Measurements from ENCODE around the gene MMP24.
"Not testable (repeated sequence)": the region's sequence is repeated elsewhere in the genome, so short reads cannot be mapped to it uniquely, and the experiment has no call there.

MMP24 gene

DNA sequence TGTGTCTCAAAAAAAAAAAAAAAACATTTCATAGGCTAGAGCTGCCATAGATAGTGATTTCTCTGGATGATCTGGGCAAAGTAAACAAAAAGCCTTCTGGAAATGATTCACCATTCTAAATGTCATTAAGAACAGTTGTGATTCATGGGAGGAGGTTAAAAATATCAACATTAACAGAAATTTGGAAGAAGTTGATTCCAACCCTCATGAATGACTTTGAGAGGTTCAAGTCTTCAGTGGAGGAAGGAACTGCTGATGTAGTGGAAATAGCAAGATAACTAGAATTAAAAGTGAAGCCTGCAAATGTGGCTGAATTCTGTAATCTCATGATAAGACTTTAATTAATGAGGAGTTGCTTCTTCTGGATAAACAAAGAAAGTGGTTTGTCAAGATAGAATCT, 26.8 kb upstream of the MMP24 start:
- Histone ChIP-seq H3K4me1 (ENCODE audit: control insufficient read depth in 1 of 2, insufficient read depth in 2 of 2, low read length in 2 of 2) (no peaks in the 10 kb centered on the region), H3K14ac (ENCODE audit: low read length) (no peak overlapping the region), H3K18ac (ENCODE audit: low read length) (no peak overlapping the region), H3K4me2 (ENCODE audit: low read length) (no peak overlapping the region), H3K79me1 (ENCODE audit: low read length) (no peaks in the 10 kb centered on the region), H3K36me3 (ENCODE audit: control insufficient read depth in 1 of 2, insufficient read depth in 2 of 2, low read length in 2 of 2) (peaks cover 0 to 4% of the 10 kb centered on the region in 2 experiments), H3K79me2 (ENCODE audit: control insufficient read depth, insufficient read depth, low read length, poor library complexity) (no peaks in the 10 kb centered on the region), H2AFZ (ENCODE audit: insufficient read depth, low read length, poor library complexity) (no peak overlapping the region), H3K27ac (ENCODE audit: low read depth, low read length) (no peak overlapping the region), H2BK12ac (ENCODE audit: low read length) (no peak overlapping the region), H3K27me3 (ENCODE audit: insufficient read depth, low read length) (no peaks in the 10 kb centered on the region), H4K8ac (ENCODE audit: low read depth, low read length) (no peak overlapping the region), H2BK5ac (ENCODE audit: low read depth, low read length, poor library complexity) (no peak overlapping the region), H3K23ac (ENCODE audit: low read length) (no peak overlapping the region), H3K9me3 (ENCODE audit: insufficient read depth, low read depth, low read length) (peaks cover 3% of the 10 kb centered on the region), H2BK120ac (ENCODE audit: insufficient read depth, low read length, poor library complexity) (no peak overlapping the region), H3K4me3 (ENCODE audit: low read depth, low read length) (no peak overlapping the region), H2AK5ac (ENCODE audit: low read length) (no peak overlapping the region), H4K12ac (ENCODE audit: low read depth, low read length) (no peak overlapping the region), H3K4ac (ENCODE audit: low read depth, low read length) (no peak overlapping the region), H4K91ac (ENCODE audit: low read depth, low read length) (no peak overlapping the region), H3K9ac (ENCODE audit: low read length) (no peak overlapping the region)
- no peak for DNase-seq

DNA sequence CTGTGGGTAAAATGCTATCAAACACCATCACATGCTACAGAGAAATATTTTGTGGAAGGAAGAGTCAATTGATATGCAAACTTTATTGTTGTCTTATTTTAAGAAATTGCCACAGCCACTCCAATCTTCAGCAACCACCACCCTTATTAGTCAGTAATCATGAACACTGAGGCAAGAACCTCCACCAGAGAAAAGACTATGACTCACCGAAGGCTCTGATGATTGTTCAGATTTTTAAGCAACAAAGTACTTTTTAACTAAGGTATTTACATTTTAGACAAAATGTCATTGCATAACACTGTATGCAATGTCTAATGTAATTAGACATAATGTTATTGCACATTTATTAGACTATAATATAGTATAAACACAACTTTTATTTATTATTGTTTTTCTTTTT, 26.2 kb upstream of the MMP24 start:
- Histone ChIP-seq H2AFZ (ENCODE audit: insufficient read depth, low read length, poor library complexity) (no peak overlapping the region), H3K14ac (ENCODE audit: low read length) (no peak overlapping the region), H2AK5ac (ENCODE audit: low read length) (no peak overlapping the region)

DNA sequence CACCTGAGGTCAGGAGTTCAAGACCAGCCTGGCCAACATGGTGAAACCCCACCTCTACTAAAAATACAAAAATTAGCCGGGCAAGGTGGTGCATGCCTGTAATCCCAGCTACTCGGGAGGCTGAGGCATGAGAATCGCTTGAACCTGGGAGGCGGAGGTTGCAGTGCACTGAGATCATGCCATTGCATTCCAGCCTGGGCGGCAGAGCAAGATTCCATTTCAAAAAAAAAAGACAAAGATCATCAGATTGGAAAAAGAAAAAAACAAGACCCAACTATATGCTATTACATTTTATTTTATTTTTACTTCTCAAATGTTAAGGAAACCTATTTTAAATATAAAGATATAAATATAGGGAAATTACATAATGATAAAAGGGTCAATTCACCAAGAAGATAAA, 25.0 kb upstream of the MMP24 start:
- H2BK120ac ChIP-seq (ENCODE audit: insufficient read depth, low read length, poor library complexity); H3K79me2 ChIP-seq (ENCODE audit: control insufficient read depth, insufficient read depth, low read length, poor library complexity): not testable (repeated sequence)

More for the DNA sequence above, 26.2 kb upstream of the MMP24 start:
- no peak overlapping the region for H4K91ac ChIP-seq (ENCODE audit: low read depth, low read length)
- H3K4me1 ChIP-seq (ENCODE audit: control insufficient read depth in 1 of 2, insufficient read depth in 2 of 2, low read length in 2 of 2): no peaks in the 10 kb centered on the region
- H3K23ac ChIP-seq (ENCODE audit: low read length): no peak overlapping the region
- no CpG with 5 or more reads among the region's 1 CpG for WGBS (ENCODE audit: extremely low coverage, insufficient coverage, insufficient read length)
- DNase-seq: peak; percentile 34 to 83
- no peak overlapping the region for H2BK5ac ChIP-seq (ENCODE audit: low read depth, low read length, poor library complexity)
- H3K79me2 ChIP-seq (ENCODE audit: control insufficient read depth, insufficient read depth, low read length, poor library complexity): no peaks in the 10 kb centered on the region
- no peak overlapping the region for H2BK120ac ChIP-seq (ENCODE audit: insufficient read depth, low read length, poor library complexity)
- no peak overlapping the region for H4K12ac ChIP-seq (ENCODE audit: low read depth, low read length)
- no peak overlapping the region for H3K4me3 ChIP-seq (ENCODE audit: low read depth, low read length)
- H4K8ac ChIP-seq (ENCODE audit: low read depth, low read length): no peak overlapping the region
- H3K79me1 ChIP-seq (ENCODE audit: low read length): no peaks in the 10 kb centered on the region
- H3K18ac ChIP-seq (ENCODE audit: low read length): no peak overlapping the region
- H3K27ac ChIP-seq (ENCODE audit: low read depth, low read length): no peak overlapping the region
- H3K4me2 ChIP-seq (ENCODE audit: low read length): no peak overlapping the region
- peaks cover 0 to 4% of the 10 kb centered on the region in 2 experiments for H3K36me3 ChIP-seq (ENCODE audit: control insufficient read depth in 1 of 2, insufficient read depth in 2 of 2, low read length in 2 of 2)
- H3K9me3 ChIP-seq (ENCODE audit: insufficient read depth, low read depth, low read length): peaks cover 3% of the 10 kb centered on the region
- H3K9ac ChIP-seq (ENCODE audit: low read length): no peak overlapping the region
- no peak overlapping the region for H2BK12ac ChIP-seq (ENCODE audit: low read length)
- no peak overlapping the region for H3K4ac ChIP-seq (ENCODE audit: low read depth, low read length)
- H3K27me3 ChIP-seq (ENCODE audit: insufficient read depth, low read length): no peaks in the 10 kb centered on the region

DNA sequence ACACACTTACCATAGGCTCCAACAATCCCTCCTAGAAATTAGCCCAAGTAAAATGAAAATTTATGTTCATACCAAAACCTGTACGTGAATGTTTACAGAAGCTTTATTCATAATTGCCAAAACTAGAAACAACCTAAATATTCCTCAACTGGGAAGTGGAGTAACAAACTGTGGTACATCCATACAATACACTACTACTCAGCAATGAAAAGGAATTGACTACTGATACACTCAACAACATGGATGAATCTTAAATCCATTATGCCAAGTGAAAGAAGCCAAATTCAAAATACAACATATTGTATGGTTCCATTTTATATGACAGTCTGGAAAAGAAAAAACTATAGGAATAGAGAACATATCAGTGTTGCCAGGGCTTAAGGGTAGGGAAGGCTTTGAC, 19.7 kb upstream of the MMP24 start:
- no peaks in the 10 kb centered on the region for H3K4me1 ChIP-seq (ENCODE audit: control insufficient read depth in 1 of 2, insufficient read depth in 2 of 2, low read length in 2 of 2)
- no peak overlapping the region for H3K14ac ChIP-seq (ENCODE audit: low read length)
- no peak overlapping the region for H3K4me3 ChIP-seq (ENCODE audit: low read depth, low read length)
- H3K27ac ChIP-seq (ENCODE audit: low read depth, low read length): no peak overlapping the region
- no peak overlapping the region for H2BK12ac ChIP-seq (ENCODE audit: low read length)
- H3K27me3 ChIP-seq (ENCODE audit: insufficient read depth, low read length): no peaks in the 10 kb centered on the region
- no peak overlapping the region for H3K4me2 ChIP-seq (ENCODE audit: low read length)
- H3K4ac ChIP-seq (ENCODE audit: low read depth, low read length): no peak overlapping the region
- H2BK5ac ChIP-seq (ENCODE audit: low read depth, low read length, poor library complexity): no peak overlapping the region
- H4K91ac ChIP-seq (ENCODE audit: low read depth, low read length): no peak overlapping the region
- no CpG with 5 or more reads among the region's 1 CpG for WGBS (ENCODE audit: extremely low coverage, insufficient coverage, insufficient read length)
- H3K79me1 ChIP-seq (ENCODE audit: low read length): peaks cover 3% of the 10 kb centered on the region
- H4K8ac ChIP-seq (ENCODE audit: low read depth, low read length): no peak overlapping the region
- H3K9ac ChIP-seq (ENCODE audit: low read length): no peak overlapping the region
- H3K79me2 ChIP-seq (ENCODE audit: control insufficient read depth, insufficient read depth, low read length, poor library complexity): no peaks in the 10 kb centered on the region
- H2AK5ac ChIP-seq (ENCODE audit: low read length): no peak overlapping the region
- peaks cover 0 to 4% of the 10 kb centered on the region in 2 experiments for H3K36me3 ChIP-seq (ENCODE audit: control insufficient read depth in 1 of 2, insufficient read depth in 2 of 2, low read length in 2 of 2)
- no peak overlapping the region for H2AFZ ChIP-seq (ENCODE audit: insufficient read depth, low read length, poor library complexity)
- H3K23ac ChIP-seq (ENCODE audit: low read length): no peak overlapping the region
- H3K9me3 ChIP-seq (ENCODE audit: insufficient read depth, low read depth, low read length): no peaks in the 10 kb centered on the region
- no peak for DNase-seq
- no peak overlapping the region for H4K12ac ChIP-seq (ENCODE audit: low read depth, low read length)
- no peak overlapping the region for H2BK120ac ChIP-seq (ENCODE audit: insufficient read depth, low read length, poor library complexity)
- no peak overlapping the region for H3K18ac ChIP-seq (ENCODE audit: low read length)

More for the DNA sequence above, 25.0 kb upstream of the MMP24 start:
- not testable (repeated sequence) for H3K27me3 ChIP-seq (ENCODE audit: insufficient read depth, low read length); H3K4me1 ChIP-seq (ENCODE audit: control insufficient read depth in 1 of 2, insufficient read depth in 2 of 2, low read length in 2 of 2); H3K36me3 ChIP-seq (ENCODE audit: control insufficient read depth in 1 of 2, insufficient read depth in 2 of 2, low read length in 2 of 2); H3K4me3 ChIP-seq (ENCODE audit: low read depth, low read length); H3K14ac ChIP-seq (ENCODE audit: low read length); H2AK5ac ChIP-seq (ENCODE audit: low read length); H2AFZ ChIP-seq (ENCODE audit: insufficient read depth, low read length, poor library complexity); H3K4ac ChIP-seq (ENCODE audit: low read depth, low read length); H3K4me2 ChIP-seq (ENCODE audit: low read length); H3K23ac ChIP-seq (ENCODE audit: low read length); H2BK5ac ChIP-seq (ENCODE audit: low read depth, low read length, poor library complexity); H3K9me3 ChIP-seq (ENCODE audit: insufficient read depth, low read depth, low read length); H3K9ac ChIP-seq (ENCODE audit: low read length); H3K18ac ChIP-seq (ENCODE audit: low read length); H3K27ac ChIP-seq (ENCODE audit: low read depth, low read length); H2BK12ac ChIP-seq (ENCODE audit: low read length); H4K12ac ChIP-seq (ENCODE audit: low read depth, low read length); H4K91ac ChIP-seq (ENCODE audit: low read depth, low read length); H4K8ac ChIP-seq (ENCODE audit: low read depth, low read length); H3K79me1 ChIP-seq (ENCODE audit: low read length)
- no CpG with 5 or more reads among the region's 5 CpGs for WGBS (ENCODE audit: extremely low coverage, insufficient coverage, insufficient read length)
- peak; percentile 66 to 76 for DNase-seq
